GM06990 (cell line): Measurements from ENCODE around the gene UBE2F.
"Not testable (repeated sequence)": the region's sequence is repeated elsewhere in the genome, so short reads cannot be mapped to it uniquely, and the experiment has no call there.

Experiments used
- DNase-seq: peaks from one replicate; pipeline ENCODE4 v3.0.0-alpha.2; 2011; ENCODE audit not compliant: insufficient read length; ENCODE audit errors: extremely low read depth
- H3K27me3 ChIP-seq: replicated peaks from 2 replicates; pipeline ENCODE4 v1.6.0; 2011; ENCODE audit warnings: low read length; ENCODE audit not compliant: control insufficient read depth, insufficient read depth
- H3K36me3 ChIP-seq: 2 replicates; pipeline ENCODE4 v1.5.1; 2011; ENCODE audit warnings: low read length; ENCODE audit not compliant: control insufficient read depth, insufficient read depth
- H3K4me3 ChIP-seq: replicated peaks from 2 replicates; pipeline ENCODE4 v1.5.1; 2011; ENCODE audit warnings: low read depth, mild to moderate bottlenecking, control low read depth, low read length
- TF ChIP-seq, protein P1 (sequence below): IDR thresholded peaks from 2 replicates; pipeline ENCODE4 v1.5.1; 2011; ENCODE audit warnings: low read length, control low read depth, mild to moderate bottlenecking, inconsistent platforms; ENCODE audit not compliant: insufficient read depth, poor library complexity, severe bottlenecking

The UBE2F gene

DNA sequence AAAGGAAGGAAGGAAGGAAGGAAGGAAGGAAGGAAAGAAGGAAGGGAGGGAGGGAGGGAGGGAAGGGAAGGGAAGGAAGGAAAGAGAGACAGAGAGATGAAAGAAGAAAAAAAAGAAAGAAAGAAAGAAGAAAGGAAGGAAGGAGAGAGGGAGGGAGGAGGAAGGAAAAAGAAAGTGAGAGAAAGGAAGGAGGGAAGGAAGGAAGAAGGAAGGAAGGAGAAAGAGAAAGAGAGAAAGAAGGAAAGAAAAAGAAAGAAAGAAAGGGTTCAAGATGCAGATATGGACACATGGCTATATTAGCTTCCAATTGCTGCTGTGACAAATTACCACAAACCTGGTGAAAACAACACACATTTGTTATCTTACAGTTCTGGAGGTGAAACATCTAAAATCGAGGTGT lies 20.4 kb upstream of the UBE2F start:
- Histone ChIP-seq H3K4me3 (no peak overlapping the region), H3K27me3 (no peaks in the 10 kb centered on the region), H3K36me3 (no peaks in the 10 kb centered on the region)
- no peak for DNase-seq
- TF ChIP-seq, protein P1, sequence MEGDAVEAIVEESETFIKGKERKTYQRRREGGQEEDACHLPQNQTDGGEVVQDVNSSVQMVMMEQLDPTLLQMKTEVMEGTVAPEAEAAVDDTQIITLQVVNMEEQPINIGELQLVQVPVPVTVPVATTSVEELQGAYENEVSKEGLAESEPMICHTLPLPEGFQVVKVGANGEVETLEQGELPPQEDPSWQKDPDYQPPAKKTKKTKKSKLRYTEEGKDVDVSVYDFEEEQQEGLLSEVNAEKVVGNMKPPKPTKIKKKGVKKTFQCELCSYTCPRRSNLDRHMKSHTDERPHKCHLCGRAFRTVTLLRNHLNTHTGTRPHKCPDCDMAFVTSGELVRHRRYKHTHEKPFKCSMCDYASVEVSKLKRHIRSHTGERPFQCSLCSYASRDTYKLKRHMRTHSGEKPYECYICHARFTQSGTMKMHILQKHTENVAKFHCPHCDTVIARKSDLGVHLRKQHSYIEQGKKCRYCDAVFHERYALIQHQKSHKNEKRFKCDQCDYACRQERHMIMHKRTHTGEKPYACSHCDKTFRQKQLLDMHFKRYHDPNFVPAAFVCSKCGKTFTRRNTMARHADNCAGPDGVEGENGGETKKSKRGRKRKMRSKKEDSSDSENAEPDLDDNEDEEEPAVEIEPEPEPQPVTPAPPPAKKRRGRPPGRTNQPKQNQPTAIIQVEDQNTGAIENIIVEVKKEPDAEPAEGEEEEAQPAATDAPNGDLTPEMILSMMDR = no peak

DNA sequence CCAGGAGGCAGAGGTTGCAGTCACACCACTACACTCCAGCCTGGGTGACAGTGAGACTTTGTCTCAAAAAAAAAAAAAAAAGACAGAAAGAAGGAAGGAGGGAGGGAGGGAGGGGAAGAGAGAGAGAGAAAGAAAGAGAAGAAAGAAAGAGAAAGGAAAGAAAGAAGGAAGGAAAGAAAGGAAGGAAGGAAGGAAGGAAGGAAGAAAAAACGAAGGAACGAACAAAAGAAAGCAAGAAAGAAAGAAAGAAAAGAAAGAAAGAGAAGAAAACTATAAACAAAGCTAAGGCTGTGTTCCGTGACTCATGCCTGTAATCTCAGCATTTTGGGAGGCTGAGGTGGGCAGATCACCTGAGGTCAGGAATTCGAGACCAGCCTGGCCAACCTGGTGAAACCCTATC lies 15.5 kb upstream of the UBE2F start:
- not testable (repeated sequence) for DNase-seq, H3K4me3 ChIP-seq, H3K36me3 ChIP-seq, H3K27me3 ChIP-seq

- TF ChIP-seq, protein P1 = no peak
- no peak for DNase-seq
- H3K36me3 ChIP-seq = no peaks in the 10 kb centered on the region
- H3K27me3 ChIP-seq = no peaks in the 10 kb centered on the region
- no peak overlapping the region for H3K4me3 ChIP-seq
Measured at GRCh38 chr2:237951878-237952277, 14.9 kb upstream of the UBE2F start.

DNA sequence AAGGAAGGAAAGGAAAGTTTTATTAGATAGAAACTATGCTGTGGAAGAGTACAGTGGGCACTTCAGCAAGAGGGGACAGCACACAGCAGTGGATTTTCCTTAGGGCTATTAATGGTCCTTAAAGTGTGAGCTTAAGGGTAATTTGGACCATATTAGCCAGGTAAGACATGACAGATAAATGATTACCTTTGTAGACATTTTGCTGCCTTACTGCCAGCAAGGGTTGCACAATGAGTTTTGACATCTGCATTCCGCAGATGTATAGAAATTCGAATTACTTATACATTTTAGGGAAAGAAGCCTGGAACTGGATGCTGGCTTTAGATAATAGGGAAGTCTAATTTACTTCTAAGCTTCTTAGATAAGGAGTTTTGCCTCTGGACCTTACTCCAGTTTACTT lies 14.0 kb upstream of the UBE2F start:
- DNase-seq = no peak
- Histone ChIP-seq H3K4me3 (no peak overlapping the region), H3K36me3 (no peaks in the 10 kb centered on the region), H3K27me3 (no peaks in the 10 kb centered on the region)
- TF ChIP-seq, protein P1 = no peak

DNA sequence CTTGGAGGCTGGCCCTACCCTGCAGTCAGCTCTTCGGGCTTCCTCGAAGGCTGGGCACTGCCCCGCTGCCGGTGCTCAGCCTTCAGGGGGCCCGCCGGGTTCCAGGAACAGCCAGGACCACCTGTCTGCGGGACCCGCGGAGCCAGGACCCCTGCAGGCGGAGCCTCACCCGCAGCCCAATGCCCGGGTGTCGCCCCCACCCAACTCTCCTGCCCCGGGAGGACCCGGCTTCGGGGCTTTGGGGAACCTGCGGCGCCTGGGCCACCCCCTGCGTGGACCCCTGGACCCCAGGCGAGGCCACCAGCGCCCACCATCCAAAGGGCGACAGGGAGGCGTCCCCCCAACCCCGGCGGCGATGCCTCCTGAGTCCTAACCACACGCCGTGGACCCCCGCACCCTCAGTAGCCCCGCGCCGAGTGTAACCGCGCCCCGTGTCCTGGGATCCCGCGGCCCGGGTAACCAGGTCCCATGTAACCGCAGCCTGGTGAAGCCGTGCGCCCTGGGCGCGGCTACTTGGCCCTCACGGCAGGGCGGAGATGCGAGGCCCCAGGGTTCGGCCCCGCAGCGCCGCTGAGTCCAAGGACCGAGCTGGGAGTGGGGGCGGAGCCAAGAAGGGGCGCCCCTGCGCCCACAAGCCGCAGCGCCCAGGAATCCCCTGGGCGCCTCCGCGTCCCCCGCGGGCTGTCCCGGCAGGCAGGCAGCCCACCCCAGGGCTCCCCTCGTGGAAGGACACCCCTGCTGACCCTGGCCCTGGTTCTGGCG lies 11.0 kb upstream of the UBE2F start:
- Histone ChIP-seq H3K27me3 (no peaks in the 10 kb centered on the region; the same call in 1 of the 2 replicates), H3K36me3 (no peaks in the 10 kb centered on the region), H3K4me3 (no peak overlapping the region)
- TF ChIP-seq, protein P1 = no peak
- DNase-seq = no peak

GRCh38 chr2:237956402-237956736 lies 10.4 kb upstream of the UBE2F start:
- H3K4me3 ChIP-seq = no peak overlapping the region
- DNase-seq = no peak
- no peaks in the 10 kb centered on the region for H3K36me3 ChIP-seq
- TF ChIP-seq, protein P1 = no peak
- H3K27me3 ChIP-seq = no peaks in the 10 kb centered on the region; the same call in 1 of the 2 replicates
